Skin epidermis (tissue), 12 donors: Measurements from ENCODE around the gene RAB12.
"Not testable (repeated sequence)": the region's sequence is repeated elsewhere in the genome, so short reads cannot be mapped to it uniquely, and the experiment has no call there.

Experiments
- H3K27ac ChIP-seq, 21 experiments: fragments of 200-600 bp; sonication (generic) in 11 of 21; one replicate each; pipeline ENCODE4 v1.5.0; 2020; ENCODE audit warnings: mild to moderate bottlenecking in 3 of 21, inconsistent platforms in 2 of 21, moderate library complexity in 2 of 21
- H3K4me3 ChIP-seq, 7 experiments: fragments of 200-600 bp; sonication (generic) in 2 of 7; one replicate each; pipeline ENCODE4 v1.5.0; 2020; ENCODE audit warnings: inconsistent platforms in 2 of 7, mild to moderate bottlenecking in 2 of 7, moderate library complexity in 1 of 7

Gene RAB12

GRCh38 chr18:8609659-8610458 lies 622 bp downstream of the RAB12 start:
- Histone ChIP-seq H3K4me3 (peak overlapping the region; percentile 57 to 92 (median 88)), H3K27ac (peak overlapping the region; percentile 62 to 91 (median 85))

- Histone ChIP-seq H3K4me3 (peak overlapping the region; percentile 57 to 92 (median 88)), H3K27ac (peak overlapping the region; percentile 62 to 91 (median 85))
These were observed 1.2 kb downstream of the RAB12 start for GRCh38 chr18:8610459-8610851.

DNA sequence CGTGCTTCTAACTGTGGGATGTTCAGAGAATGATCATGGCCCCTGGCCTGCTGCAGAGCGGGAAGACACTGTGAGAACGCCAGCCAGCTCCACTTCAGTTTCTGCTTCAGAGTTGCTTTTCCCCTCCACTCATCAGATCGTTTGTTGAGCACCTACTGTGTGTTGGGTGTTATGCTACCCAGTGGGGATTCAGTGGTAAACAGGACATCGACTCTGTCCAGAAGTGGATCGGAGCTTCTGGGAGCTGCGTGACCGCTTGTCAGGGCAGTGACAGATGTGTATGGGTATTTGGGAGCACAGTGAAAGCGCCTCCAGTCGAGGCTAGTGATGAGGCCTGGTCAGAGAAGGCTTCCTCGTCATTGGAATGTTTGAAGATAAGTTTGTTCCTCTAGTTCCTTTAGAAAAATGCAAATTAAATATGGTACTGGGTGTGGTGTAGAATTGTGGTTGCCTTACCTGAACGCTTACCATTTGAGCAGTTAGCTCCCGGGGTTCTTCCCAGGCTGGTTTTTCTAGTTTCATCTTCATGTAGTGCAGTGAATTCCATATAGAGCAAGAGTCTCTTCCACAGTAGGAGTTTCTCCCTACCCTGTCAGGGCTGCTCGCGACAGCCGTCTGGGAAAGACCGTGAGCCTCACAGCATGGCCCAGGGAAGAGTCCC lies 2.8 kb downstream of the RAB12 start:
- peak overlapping the region in 17 of 21 experiments; percentile 8 to 89 (median 65) for H3K27ac ChIP-seq
- peak overlapping the region in 2 of 7 experiments; percentile 0 to 12 for H3K4me3 ChIP-seq

GRCh38 chr18:8614875-8615274 lies 5.6 kb downstream of the RAB12 start:
- peak overlapping the region in 11 of 21 experiments; percentile 6 to 72 (median 30) for H3K27ac ChIP-seq
- no peak overlapping the region for H3K4me3 ChIP-seq

GRCh38 chr18:8615397-8616027 lies 6.3 kb downstream of the RAB12 start:
- H3K27ac ChIP-seq, result peak overlapping the region in 14 of 21 experiments; percentile 17 to 72 (median 48)

GRCh38 chr18:8616028-8616401 lies 6.8 kb downstream of the RAB12 start:
- no peak overlapping the region for H3K4me3 ChIP-seq
- peak overlapping the region in 14 of 21 experiments; percentile 17 to 72 (median 46) for H3K27ac ChIP-seq

More at GRCh38 chr18:8615397-8616027, 6.3 kb downstream of the RAB12 start:
- H3K4me3 ChIP-seq, result no peak overlapping the region

DNA sequence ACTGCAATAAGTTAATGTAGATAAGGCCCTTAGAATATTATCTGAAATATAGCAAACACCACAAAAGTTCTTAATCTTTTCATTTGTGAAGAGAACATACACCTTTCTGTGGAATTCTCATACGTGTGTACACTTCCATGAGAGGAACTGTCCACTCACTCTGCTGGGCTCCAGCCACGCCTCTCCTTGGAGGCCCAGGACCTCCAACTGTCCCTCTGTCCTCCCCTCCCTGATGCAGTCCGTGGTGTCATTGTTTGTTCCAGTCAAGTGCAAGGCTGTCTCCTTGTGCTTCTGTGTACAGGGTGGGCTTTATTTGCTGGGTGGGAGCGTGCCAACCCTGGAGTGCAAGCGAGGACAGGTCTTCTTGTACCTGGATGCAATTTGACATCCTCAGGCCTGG lies 8.7 kb downstream of the RAB12 start:
- H3K4me3 ChIP-seq, result no peak overlapping the region
- no peak overlapping the region for H3K27ac ChIP-seq

GRCh38 chr18:8619041-8619440 lies 9.8 kb downstream of the RAB12 start:
- Histone ChIP-seq H3K27ac (peak overlapping the region in 3 of 21 experiments; percentile 15 to 33 (median 18)), H3K4me3 (no peak overlapping the region)

DNA sequence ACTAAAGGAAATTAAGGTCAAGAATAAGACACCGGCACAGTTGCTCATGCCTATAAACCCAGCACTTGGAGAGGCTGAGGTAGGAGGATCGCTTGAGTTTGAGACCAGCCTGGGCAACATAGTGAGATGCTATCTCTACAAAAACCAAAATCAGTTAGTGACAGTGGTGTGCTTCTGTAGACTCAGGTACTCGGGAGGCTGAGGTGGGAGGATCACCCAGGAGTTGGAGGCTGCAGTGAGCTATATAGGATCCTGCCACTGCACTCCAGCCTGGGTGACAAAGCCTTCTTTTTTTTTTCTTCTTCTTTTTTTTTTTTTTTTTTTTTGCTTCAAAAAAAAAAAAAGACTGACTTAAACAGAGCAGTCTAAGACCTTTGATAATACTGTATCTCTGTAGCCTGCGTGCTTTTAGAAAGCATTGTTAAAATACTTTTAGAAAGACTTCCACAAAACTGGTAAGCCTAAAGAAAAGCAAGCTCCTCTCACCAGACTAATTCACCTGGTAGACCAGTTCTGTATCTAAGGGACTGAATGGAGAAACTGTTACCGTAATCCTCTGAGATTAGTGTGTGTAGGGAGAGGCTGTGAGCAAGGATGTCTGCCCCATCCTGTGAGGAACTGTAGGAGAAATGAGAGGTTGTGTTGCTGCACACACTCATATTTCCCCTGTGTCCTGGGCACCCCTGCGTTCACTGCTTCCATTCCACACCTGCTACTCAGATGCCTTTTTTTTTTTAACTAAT lies 10.8 kb downstream of the RAB12 start:
- H3K4me3 ChIP-seq, result no peak overlapping the region
- H3K27ac ChIP-seq, result no peak overlapping the region

- no peak overlapping the region for H3K27ac ChIP-seq
- H3K4me3 ChIP-seq, result no peak overlapping the region
These were observed 11.6 kb downstream of the RAB12 start for GRCh38 chr18:8620845-8621244.

DNA sequence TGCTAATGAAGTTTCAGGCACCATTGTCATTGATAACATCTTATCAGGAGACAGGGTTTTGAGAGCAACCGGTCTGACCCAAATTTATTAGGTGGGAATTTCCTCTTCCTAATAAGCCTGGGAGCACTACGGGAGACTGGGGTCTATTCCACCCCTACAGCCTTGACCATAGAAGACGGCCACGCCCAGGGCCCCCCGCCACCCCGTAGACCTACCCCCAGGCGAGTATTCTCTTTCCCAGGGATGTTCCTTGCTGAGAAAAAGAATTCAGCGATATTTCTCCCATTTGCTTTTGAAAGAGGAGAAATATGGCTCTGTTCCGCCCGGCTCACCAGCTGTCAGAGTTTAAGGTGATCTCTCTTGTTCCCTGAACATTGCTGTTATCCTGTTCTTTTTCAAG lies 13.4 kb downstream of the RAB12 start:
- not testable (repeated sequence) for H3K27ac ChIP-seq, H3K4me3 ChIP-seq

DNA sequence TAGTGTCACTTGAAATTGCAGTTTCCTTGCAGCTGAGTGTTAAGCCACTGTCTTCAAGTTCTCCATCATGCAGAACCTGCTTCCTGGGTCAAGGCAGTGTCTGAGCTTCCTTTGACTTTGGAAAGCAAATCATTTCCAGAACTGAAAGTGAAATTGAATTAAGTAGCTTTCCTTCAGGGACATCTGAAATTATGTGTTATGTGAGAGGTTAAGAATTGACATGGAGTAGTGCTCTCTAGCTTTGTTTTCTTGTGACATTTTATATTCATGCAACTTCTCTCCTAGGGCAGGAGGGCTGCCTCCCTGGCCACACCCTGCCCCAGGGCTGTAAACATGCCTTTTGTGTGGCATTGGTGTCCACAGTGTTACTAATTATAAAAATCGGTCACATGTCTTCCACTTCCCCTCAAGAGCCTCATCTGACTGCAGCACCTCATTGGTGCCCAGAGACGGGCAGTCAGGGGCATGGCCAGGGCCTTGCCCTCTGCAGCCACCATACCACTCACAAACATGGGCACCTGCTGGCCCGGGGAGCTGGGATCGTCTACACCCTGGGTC lies 14.4 kb downstream of the RAB12 start:
- H3K4me3 ChIP-seq, result no peak overlapping the region
- peak overlapping the region in 10 of 21 experiments; percentile 4 to 74 (median 53) for H3K27ac ChIP-seq

DNA sequence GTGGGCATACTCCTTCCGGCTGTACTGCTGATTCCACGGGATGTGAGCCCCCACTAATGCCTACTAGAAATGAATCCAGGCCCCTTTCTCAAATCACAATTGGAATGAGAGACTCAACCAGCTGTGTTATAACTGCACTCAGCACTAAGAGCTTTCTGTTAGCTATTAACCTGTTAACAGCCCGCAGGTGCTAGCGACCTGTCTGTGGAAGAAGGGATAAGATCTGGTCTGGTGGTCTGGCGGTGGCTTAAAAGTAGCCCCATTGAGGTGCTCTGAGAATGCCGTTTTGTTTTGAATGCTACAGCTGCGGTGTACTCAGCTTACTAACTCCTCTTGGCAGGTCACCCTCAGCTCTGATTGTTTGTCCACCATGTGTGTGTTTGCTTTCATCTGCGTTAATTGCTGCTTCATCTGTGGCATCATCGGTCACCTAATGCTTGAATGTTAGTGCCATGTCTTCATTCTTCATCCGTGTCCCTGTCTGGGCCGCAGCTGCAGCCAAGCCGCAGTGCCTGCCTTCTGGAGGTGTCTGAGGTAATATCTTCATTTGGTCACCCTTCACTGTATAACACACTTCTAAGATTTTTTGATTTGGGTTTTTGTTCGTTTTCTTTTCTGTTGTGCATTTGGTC lies 16.3 kb downstream of the RAB12 start:
- no peak overlapping the region for H3K4me3 ChIP-seq
- H3K27ac ChIP-seq, result no peak overlapping the region

- H3K4me3 ChIP-seq, result no peak overlapping the region
- no peak overlapping the region for H3K27ac ChIP-seq
These were observed 17.3 kb downstream of the RAB12 start for GRCh38 chr18:8626414-8627106.

DNA sequence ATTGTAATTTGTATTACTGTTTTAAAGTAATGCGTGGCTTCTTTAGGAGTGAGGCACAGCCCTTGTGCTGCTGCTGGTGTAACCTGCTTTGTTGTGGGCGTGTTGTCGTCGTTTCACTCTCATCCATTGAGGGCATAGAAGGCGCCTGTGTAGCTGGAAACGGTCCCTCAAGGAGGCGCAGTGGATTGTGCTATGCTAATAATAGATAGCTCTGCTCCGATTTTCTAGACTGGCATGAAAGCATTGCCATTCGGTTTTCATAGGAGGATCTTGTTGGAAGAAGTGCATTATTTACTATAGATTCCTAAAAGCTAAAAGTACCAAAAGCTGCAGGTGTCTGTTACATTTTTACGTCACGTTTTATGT lies 17.9 kb downstream of the RAB12 start:
- H3K27ac ChIP-seq, result no peak overlapping the region
- no peak overlapping the region for H3K4me3 ChIP-seq

- H3K4me3 ChIP-seq, result no peak overlapping the region
- H3K27ac ChIP-seq, result no peak overlapping the region
These were observed 18.3 kb downstream of the RAB12 start for GRCh38 chr18:8627540-8627939.

DNA sequence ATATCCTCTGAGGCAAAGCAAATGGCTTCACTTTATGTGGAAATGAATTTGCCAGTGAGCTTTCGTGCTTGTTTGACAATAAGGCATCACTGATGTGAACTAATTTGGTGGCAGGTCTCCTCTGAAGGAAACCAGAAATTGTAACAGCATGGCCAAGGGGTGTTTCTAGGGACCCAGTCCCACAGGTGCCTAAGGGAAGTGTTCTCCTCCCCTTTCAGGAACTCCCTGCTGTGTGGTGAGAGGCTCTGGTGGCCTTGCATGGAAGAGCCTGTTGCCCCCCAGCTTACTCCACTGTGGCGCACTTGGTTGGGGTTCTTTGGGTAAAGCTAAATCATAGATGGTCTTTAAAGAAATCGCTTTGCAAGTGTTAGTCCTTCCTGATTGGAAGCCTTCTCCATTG lies 20.4 kb downstream of the RAB12 start:
- no peak overlapping the region for H3K4me3 ChIP-seq
- no peak overlapping the region for H3K27ac ChIP-seq

- Histone ChIP-seq H3K27ac (no peak overlapping the region), H3K4me3 (no peak overlapping the region)
These were observed 21.3 kb downstream of the RAB12 start for GRCh38 chr18:8630546-8630945.

DNA sequence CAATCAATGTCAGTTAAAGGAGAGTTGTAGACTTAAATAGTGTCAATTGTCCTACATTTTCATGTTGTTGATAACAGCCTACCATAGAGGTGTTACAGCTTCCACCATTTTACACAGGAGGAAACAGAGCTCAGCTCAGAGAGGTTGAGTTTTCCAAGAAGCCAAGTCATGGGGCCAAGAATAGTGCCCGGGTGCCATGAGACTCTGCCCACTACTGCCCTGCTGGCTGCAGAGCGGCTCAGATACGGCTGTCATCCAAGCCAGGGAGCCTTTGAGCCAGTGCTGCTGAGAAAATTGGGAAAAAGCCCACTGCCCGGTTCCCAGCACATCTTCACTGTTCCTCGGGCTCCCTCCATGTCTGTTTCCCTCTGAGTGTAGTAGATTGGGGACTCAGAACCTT lies 22.0 kb downstream of the RAB12 start:
- Histone ChIP-seq H3K27ac (no peak overlapping the region), H3K4me3 (no peak overlapping the region)
